Smooth muscle cell of trachea (primary cell): Measurements from ENCODE around the gene OR5B2. TPM values are rescaled to one million over a fixed set of nuclear protein-coding genes. Genes with fewer than 3 reads are reported as not detected.

ENCODE experiments used
- total RNA-seq: library from RNA; depleted of rRNA; stranded (reverse); fragments of >200 nt; gene quantifications from 2 replicates; pipeline ENCODE4 v1.2.1, GENCODE V29; 2014

The OR5B2 gene
- not detected in 2 replicates for total RNA-seq

DNA sequence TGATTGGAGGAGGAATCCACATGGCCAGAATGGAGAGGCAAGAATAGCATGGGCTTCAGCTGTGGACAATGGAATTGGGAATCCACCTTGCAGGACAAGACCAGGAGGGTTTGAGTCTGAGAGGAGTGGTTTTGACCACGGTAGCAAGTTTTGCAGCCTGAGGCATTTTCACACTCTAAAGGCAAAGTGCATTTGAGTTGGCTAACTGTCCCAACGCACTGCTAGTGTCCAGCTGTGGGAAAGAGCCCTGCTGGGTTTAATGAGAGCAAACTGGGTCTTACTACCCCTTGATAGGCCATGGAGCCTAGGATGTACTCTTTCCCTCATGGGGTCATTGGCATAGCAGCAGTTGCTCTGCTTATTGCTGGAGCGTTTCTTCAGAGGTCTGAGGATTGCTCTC is at the start of gene OR5B2:
TSS of gene OR5B2 (minus strand) at position 101 of the 400 bp plus-strand sequence. CDS start 4,860 bp downstream, outside the sequence.

DNA sequence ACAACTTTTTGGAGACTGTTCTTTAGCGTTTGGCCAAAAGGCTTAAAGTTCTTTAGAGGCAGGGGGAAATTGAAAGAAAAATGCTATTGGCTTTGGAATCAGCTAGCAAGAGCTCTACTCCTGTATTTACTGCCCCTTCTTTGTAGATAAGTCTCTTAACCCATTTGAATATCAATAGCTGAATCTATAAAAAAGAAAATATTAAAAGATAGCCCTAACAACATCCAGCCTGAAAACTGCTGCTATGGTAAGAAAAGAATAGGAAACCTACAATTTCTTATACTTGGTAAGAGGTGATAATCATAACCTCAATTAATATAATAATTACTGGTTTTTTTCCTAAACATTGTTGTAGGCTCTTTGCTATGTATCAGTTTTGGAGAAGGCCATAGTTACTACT is 14.2 kb upstream of the OR5B2 start, which contains the start of gene OR5B12:
TSS of gene OR5B12 (minus strand) at position 101 of the 400 bp plus-strand sequence. CDS start 2,085 bp downstream, outside the sequence.

DNA sequence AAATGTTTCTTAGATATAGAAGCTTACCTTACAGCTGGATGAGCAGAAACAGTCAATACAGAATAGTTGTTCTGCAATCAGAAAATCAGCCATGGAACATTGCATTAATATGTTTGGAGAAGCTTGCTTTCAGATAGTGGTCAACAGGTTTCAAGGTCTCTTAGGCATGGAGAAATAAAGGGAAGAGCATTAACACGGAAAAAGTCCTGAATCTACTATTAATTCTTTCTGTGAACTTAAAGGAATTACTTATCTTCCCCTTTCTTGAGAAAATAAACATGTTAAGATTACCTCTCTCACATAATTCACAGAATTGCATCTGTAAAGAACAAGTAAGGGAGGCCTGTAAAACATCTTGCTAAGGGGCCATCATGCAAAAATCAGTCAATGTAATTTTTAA is 21.1 kb downstream of the OR5B2 start, which contains the start of gene OR5B3:
TSS of gene OR5B3 (minus strand) at position 101 of the 400 bp plus-strand sequence. CDS start 3,465 bp downstream, outside the sequence.

Other genes with a start within 250 kb of the OR5B2 start
- gene OR9Q2, start 239.1 kb downstream of the OR5B2 start, total RNA-seq = not detected in 2 replicates
- gene OR1S2, start 224.0 kb downstream of the OR5B2 start, total RNA-seq = not detected in 2 replicates
- not detected in 2 replicates for gene OR1S1, start 215.4 kb downstream of the OR5B2 start, total RNA-seq
- not detected in 2 replicates for gene OR10Q1, start 199.2 kb downstream of the OR5B2 start, total RNA-seq
- not detected in 2 replicates for gene OR10W1, start 159.9 kb downstream of the OR5B2 start, total RNA-seq
- gene OR5B17, start 69.1 kb downstream of the OR5B2 start, total RNA-seq = not detected in 2 replicates
- gene OR5B3, start 21.2 kb downstream of the OR5B2 start, total RNA-seq = not detected in 2 replicates
- gene OR5B12, start 14.1 kb upstream of the OR5B2 start, total RNA-seq = not detected in 2 replicates
- gene OR5B21, start 80.0 kb upstream of the OR5B2 start, total RNA-seq = not detected in 2 replicates
- gene LPXN, start 147.7 kb upstream of the OR5B2 start, total RNA-seq = 7.9 and 12.7 TPM in 2 replicates
- 32.3 and 54.4 TPM in 2 replicates for gene ZFP91, start 150.9 kb upstream of the OR5B2 start, total RNA-seq
- gene CNTF, start 194.5 kb upstream of the OR5B2 start, total RNA-seq = 1.5 and 2.0 TPM in 2 replicates